ENCODE data around the gene MAPK1. TPM values are rescaled to one million over a fixed set of nuclear protein-coding genes. Genes with fewer than 3 reads are reported as not detected.

The MAPK1 gene
- total RNA-seq, 1 donor from 2014 or later, result 150 TPM

GRCh38 chr22:21778705-21779363 lies 88.6 kb downstream of the MAPK1 start:
- no peak for DNase-seq (ENCODE audit: low spot score)
- H3K27ac Mint-ChIP-seq, result no peak overlapping the region
- intact Hi-C loops (cut with micrococcal nuclease), result no loop called here
- H3K36me3 Mint-ChIP-seq (ENCODE audit: low read depth), result peaks cover 37% of the 10 kb centered on the region
- H3K4me3 Mint-ChIP-seq (ENCODE audit: low read depth), result no peak overlapping the region
- no peaks in the 10 kb centered on the region for H3K27me3 Mint-ChIP-seq (ENCODE audit: low read depth)
- H3K4me1 Mint-ChIP-seq (ENCODE audit: low read depth), result peaks cover 2% of the 10 kb centered on the region
- H3K9me3 Mint-ChIP-seq, result no peaks in the 10 kb centered on the region

GRCh38 chr22:21771631-21771976 lies 95.8 kb downstream of the MAPK1 start:
- no peak for DNase-seq (ENCODE audit: low spot score)
- intact Hi-C loops (cut with micrococcal nuclease), result no loop called here
- Mint-ChIP-seq H3K27me3 (ENCODE audit: low read depth) (no peaks in the 10 kb centered on the region), H3K36me3 (ENCODE audit: low read depth) (peaks cover 73% of the 10 kb centered on the region), H3K4me3 (ENCODE audit: low read depth) (no peak overlapping the region), H3K9me3 (no peaks in the 10 kb centered on the region), H3K4me1 (ENCODE audit: low read depth) (peaks cover 22% of the 10 kb centered on the region), H3K27ac (no peak overlapping the region)

GRCh38 chr22:21768435-21768834 lies 99.0 kb downstream of the MAPK1 start:
- Mint-ChIP-seq H3K4me3 (ENCODE audit: low read depth) (no peak overlapping the region), H3K27ac (no peak overlapping the region), H3K9me3 (no peaks in the 10 kb centered on the region), H3K27me3 (ENCODE audit: low read depth) (no peaks in the 10 kb centered on the region), H3K4me1 (ENCODE audit: low read depth) (peaks cover 45% of the 10 kb centered on the region), H3K36me3 (ENCODE audit: low read depth) (peaks cover 92% of the 10 kb centered on the region)
- DNase-seq (ENCODE audit: low spot score), result no peak
- intact Hi-C loops (cut with micrococcal nuclease), result no loop called here

- Mint-ChIP-seq H3K9me3 (no peaks in the 10 kb centered on the region), H3K36me3 (ENCODE audit: low read depth) (peaks cover 95% of the 10 kb centered on the region), H3K4me3 (ENCODE audit: low read depth) (no peak overlapping the region), H3K4me1 (ENCODE audit: low read depth) (peaks cover 59% of the 10 kb centered on the region), H3K27me3 (ENCODE audit: low read depth) (no peaks in the 10 kb centered on the region), H3K27ac (peak overlapping the region; percentile 58)
- intact Hi-C loops (cut with micrococcal nuclease), result no loop called here
- DNase-seq (ENCODE audit: low spot score), result peak; percentile 29
Observed at GRCh38 chr22:21766691-21767462, 100.6 kb downstream of the MAPK1 start.

DNA sequence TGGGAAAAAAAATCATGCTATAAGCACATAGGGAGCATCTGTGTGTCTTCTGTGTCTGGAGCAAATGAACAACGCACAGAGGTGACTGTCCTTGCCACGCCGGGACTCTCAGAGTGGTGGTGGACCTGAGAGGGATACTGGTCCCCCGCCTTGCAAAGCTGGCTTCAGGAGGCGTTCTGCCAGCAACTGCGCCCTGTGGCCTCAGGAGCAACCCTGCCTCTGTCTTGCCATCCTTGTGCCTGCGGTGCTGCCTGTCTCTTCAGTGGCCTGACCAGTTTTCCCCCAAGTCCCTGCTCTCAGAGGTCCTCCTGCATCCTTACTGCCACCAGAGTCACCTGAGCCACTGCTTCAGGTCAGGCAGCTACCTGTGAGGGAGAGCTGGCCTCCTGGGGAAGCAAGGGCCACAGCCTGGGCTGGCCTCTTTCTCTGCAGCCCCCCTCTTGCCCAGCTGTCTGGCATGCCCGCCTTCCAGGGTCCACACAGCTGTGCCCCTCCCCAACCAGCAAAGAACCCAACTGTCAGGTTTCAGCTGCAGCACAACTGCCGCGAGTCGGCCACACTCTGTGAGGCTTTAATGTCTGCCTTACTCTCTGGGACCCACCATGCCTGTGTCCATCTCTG lies 101.4 kb downstream of the MAPK1 start:
- Mint-ChIP-seq H3K27me3 (ENCODE audit: low read depth) (no peaks in the 10 kb centered on the region), H3K4me3 (ENCODE audit: low read depth) (no peak overlapping the region), H3K4me1 (ENCODE audit: low read depth) (peaks cover 67% of the 10 kb centered on the region), H3K9me3 (no peaks in the 10 kb centered on the region), H3K27ac (no peak overlapping the region), H3K36me3 (ENCODE audit: low read depth) (peaks cover 95% of the 10 kb centered on the region)
- intact Hi-C loops (cut with micrococcal nuclease), result no loop called here
- DNase-seq (ENCODE audit: low spot score), result no peak

DNA sequence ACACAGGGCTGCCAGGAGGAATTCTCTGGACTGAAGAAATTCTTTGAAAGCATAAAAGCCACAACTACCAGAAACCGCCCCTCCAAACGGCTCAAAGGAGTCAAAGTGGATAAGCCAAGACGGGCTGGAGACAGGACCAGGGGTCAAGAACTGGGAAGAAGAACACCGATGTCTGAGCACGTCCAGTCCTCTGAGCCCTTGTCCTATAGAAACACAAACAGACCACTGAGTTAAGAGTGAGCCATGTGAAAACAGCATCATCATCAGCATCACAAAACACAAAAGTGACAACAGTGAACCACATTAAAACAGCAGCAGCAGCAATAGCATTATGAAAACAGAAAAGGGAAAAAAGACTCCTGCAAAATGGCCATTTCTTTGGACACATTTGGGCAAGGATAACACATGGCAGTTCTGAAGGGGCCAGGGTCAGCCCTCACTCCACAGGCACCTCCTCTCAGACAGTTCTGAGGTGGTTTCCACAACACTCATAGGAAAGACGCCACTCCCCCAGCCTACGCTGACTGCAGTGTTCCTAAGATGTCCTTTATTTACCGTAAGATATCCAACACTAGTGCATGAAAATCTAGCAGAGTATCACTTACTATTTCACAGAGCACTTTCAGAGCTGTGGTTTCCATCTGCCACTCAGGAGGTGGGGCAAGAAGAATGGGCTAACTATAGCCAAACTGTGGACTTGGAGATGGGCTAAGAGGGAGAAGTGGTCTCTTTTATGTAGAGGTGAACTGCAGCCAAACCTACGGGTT lies 103.2 kb downstream of the MAPK1 start:
- intact Hi-C loops (cut with micrococcal nuclease), result no loop called here
- Mint-ChIP-seq H3K4me1 (ENCODE audit: low read depth) (peaks cover 71% of the 10 kb centered on the region), H3K27me3 (ENCODE audit: low read depth) (no peaks in the 10 kb centered on the region), H3K9me3 (no peaks in the 10 kb centered on the region), H3K36me3 (ENCODE audit: low read depth) (peaks cover 93% of the 10 kb centered on the region), H3K27ac (no peak overlapping the region), H3K4me3 (ENCODE audit: low read depth) (no peak overlapping the region)
- DNase-seq (ENCODE audit: low spot score), result no peak

DNA sequence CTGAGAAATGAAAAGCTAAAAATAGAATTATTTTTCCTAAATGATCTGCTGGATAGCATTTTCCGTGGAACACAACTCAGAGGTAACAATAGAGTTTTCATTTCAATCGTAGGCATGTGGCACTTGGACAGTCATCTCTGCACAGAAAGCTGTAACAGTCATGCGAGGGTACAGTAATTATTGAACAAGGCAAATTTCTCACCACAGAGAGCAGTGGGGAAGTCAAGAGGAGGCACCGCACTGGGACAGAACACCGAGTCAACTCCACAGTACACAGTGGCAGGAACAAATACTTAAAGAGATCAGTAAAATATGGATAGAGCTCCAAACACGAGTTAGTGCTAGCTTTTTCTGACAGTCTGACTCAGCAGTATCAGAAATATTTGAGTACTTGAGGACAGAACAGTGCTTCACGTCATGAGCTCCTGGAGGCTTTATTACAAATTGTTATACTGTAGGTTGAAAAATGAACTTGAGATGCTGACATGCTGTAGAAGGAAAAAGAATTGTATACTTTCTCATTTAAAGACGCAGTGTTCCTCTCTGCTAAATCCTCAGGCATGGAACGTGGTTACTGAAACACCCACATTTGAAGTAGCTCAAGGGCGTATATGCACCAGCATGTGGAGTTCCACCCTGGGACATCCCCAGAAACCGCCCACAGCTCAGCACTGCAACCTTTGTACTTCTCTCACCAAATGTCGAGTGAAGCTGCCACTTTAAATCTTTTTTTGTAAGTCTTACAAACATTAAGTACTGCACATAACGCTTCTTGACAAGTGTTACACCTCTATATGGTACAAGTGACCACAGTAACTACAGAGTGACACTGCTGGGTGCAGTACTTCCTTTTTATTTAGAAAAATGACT lies 104.5 kb downstream of the MAPK1 start:
- Mint-ChIP-seq H3K27ac (peak overlapping the region; percentile 49), H3K36me3 (ENCODE audit: low read depth) (peaks cover 92% of the 10 kb centered on the region), H3K9me3 (no peaks in the 10 kb centered on the region), H3K4me1 (ENCODE audit: low read depth) (peaks cover 63% of the 10 kb centered on the region), H3K27me3 (ENCODE audit: low read depth) (no peaks in the 10 kb centered on the region), H3K4me3 (ENCODE audit: low read depth) (peak overlapping the region; percentile 4)
- intact Hi-C loops (cut with micrococcal nuclease), result loop anchor here (1.0 kb wide), 1 partner anchor 28 kb away; no protein-coding TSS in a partner anchor
- DNase-seq (ENCODE audit: low spot score), result no peak

DNA sequence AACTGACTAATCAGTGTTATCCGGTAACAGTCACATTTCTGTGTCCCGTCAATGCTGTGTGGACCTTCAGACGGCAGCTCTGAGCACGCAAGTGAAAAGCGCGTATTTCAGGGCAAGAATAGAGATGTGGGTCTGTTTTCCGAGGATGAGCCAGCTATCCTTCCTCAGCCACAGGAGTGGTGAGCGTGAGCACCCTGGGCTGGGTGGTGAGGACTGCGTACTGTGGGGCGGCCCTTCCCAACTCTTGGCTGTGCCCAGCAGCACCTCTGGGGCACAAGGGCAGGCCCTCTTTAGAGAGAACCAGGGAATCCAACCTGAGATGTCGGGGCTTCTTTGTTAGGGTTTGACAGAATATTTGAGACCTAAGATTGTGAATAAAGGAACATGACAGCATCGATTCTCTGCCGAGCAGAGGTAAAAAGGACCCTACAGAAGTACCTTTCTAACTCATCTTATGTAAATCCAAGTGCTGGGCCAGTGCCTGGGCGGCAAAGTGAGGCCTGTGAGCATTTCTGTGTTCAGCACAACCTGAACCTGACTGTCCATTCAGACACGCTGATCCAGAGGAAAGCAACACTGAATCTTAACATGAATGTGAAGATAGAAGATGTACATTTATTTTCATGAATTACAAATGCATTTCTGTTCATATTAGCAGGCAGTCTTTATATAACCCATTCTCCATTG lies 105.3 kb downstream of the MAPK1 start:
- Mint-ChIP-seq H3K27me3 (ENCODE audit: low read depth) (no peaks in the 10 kb centered on the region), H3K9me3 (no peaks in the 10 kb centered on the region), H3K4me1 (ENCODE audit: low read depth) (peaks cover 57% of the 10 kb centered on the region), H3K36me3 (ENCODE audit: low read depth) (peaks cover 88% of the 10 kb centered on the region), H3K4me3 (ENCODE audit: low read depth) (no peak overlapping the region), H3K27ac (peak overlapping the region; percentile 13)
- DNase-seq (ENCODE audit: low spot score), result no peak
- intact Hi-C loops (cut with micrococcal nuclease), result loop anchor here (1.0 kb wide), 1 partner anchor 103 kb away; no protein-coding TSS in a partner anchor

DNA sequence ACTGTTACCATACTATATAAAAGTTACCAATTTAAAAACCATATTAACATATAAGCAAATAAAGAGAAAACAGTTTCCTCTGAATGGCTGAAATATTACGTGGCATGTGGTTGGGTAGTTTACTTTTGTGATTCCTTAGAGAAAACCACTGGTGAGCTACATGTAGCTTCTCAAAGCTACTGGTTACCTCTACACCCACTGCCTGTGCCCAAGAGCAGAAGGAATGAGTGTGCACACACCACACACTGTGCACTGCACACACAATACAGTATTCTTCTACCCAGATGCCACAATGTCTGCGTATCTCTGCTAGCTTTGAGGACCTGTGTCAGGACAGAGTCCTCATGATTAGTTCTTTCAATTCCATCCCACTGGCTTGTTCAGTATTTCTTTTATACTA lies 106.4 kb downstream of the MAPK1 start:
- Mint-ChIP-seq H3K4me1 (ENCODE audit: low read depth) (peaks cover 50% of the 10 kb centered on the region), H3K36me3 (ENCODE audit: low read depth) (peaks cover 82% of the 10 kb centered on the region), H3K9me3 (no peaks in the 10 kb centered on the region), H3K4me3 (ENCODE audit: low read depth) (no peak overlapping the region), H3K27me3 (ENCODE audit: low read depth) (no peaks in the 10 kb centered on the region), H3K27ac (no peak overlapping the region)
- no peak for DNase-seq (ENCODE audit: low spot score)
- intact Hi-C loops (cut with micrococcal nuclease), result loop anchor here (1.0 kb wide), 1 partner anchor 104 kb away; no protein-coding TSS in a partner anchor

- Mint-ChIP-seq H3K27me3 (ENCODE audit: low read depth) (no peaks in the 10 kb centered on the region), H3K9me3 (no peaks in the 10 kb centered on the region), H3K27ac (no peak overlapping the region), H3K36me3 (ENCODE audit: low read depth) (peaks cover 78% of the 10 kb centered on the region), H3K4me1 (ENCODE audit: low read depth) (peaks cover 53% of the 10 kb centered on the region), H3K4me3 (ENCODE audit: low read depth) (no peak overlapping the region)
- no peak for DNase-seq (ENCODE audit: low spot score)
- intact Hi-C loops (cut with micrococcal nuclease), result loop anchor here (1.0 kb wide), 1 partner anchor 105 kb away; no protein-coding TSS in a partner anchor
Observed at GRCh38 chr22:21760640-21761039, 106.8 kb downstream of the MAPK1 start.

DNA sequence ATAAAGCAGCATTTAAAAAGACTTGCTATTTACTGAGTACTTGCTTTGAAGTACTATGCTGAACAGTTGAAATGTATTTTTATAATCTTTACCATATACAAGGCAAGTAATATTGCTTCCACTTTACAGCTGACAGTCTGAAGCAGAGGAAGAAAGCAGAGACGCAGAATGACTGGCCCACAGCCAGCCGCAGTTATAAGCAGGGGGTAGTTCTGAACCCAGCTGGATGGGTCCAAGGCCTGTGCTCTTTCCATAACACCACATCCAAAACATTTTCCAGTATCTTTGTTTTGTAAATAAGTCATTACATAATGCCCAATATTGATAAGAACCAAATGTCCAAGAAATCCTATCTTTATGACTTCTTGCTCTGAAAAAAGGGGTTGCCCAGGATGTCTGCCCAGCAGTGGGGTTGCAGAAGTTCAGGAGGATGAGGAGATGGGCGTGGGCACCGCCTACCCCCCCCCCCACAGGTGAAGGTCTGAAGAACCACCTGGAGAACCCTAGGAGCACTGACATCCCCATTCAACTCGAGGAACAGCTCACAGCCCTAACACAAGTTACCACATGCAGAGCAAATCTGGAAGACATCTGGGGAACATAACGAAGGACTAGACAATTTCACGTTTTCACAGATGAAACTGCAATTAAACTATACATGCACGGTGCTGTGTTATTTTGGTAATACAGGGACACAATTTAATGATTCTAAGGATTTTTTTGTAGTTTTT lies 107.6 kb downstream of the MAPK1 start:
- Mint-ChIP-seq H3K9me3 (no peaks in the 10 kb centered on the region), H3K36me3 (ENCODE audit: low read depth) (peaks cover 69% of the 10 kb centered on the region), H3K27ac (no peak overlapping the region), H3K4me1 (ENCODE audit: low read depth) (peaks cover 46% of the 10 kb centered on the region), H3K27me3 (ENCODE audit: low read depth) (no peaks in the 10 kb centered on the region), H3K4me3 (ENCODE audit: low read depth) (no peak overlapping the region)
- no peak for DNase-seq (ENCODE audit: low spot score)
- intact Hi-C loops (cut with micrococcal nuclease), result no loop called here
